ENCODE results near the gene FBRS. TPM values are rescaled to one million over a fixed set of nuclear protein-coding genes. Genes with fewer than 3 reads are reported as not detected.

Gene FBRS
- total and polyA plus RNA-seq, 2 of the 8 experiments (the other 6 are each of a cell fraction or from before 2014, with no cell fraction given): 2.4 to 13.9 TPM

DNA sequence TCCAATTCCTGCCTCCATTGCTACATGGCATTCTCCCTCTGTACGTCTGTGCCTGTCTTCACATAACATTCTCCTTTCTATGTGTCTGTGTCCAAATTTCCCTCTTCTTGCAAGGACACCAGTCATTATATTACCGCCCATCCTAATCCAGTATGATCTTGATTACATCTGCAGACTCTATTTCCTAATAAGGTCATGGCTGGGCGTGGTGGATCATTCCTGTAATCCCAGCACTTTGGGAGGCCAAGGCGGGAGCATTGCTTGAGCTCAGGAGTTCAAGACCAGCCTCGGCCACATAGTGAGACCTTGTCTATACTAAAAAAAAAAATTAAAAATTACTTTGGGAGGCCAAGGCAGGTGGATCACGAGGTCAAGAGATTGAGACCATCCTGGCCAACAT lies 12.5 kb upstream of the FBRS start:
- H2AK5ac ChIP-seq (ENCODE audit: low read depth, low read length): no peak overlapping the region
- no peaks in the 10 kb centered on the region; the same call in 1 of the 2 replicates for H3K23me2 ChIP-seq (ENCODE audit: low read depth, low read length)
- H3K27me3 ChIP-seq (replicated peaks in 1 of 4; ENCODE audit: control insufficient read depth in 3 of 4, extremely low read depth in 1 of 4, insufficient read depth in 3 of 4, low read length in 3 of 4): peaks cover 0 to 8% (median 1%) of the 10 kb centered on the region in 4 experiments; a peak in 3 of 7 replicates
- H3K14ac ChIP-seq (ENCODE audit: insufficient read length): no peak overlapping the region
- no peak overlapping the region for H2BK12ac ChIP-seq (ENCODE audit: low read depth, low read length)
- no peaks in the 10 kb centered on the region for H4K20me1 ChIP-seq (replicated peaks in 1 of 2; ENCODE audit: control insufficient read depth in 1 of 2, insufficient read depth in 2 of 2, low read length in 2 of 2)
- H3K79me2 ChIP-seq (ENCODE audit: control insufficient read depth in 1 of 2, insufficient read depth in 2 of 2, low read length in 2 of 2): no peaks in the 10 kb centered on the region
- no peak overlapping the region for H3K4me2 ChIP-seq (ENCODE audit: insufficient read depth in 1 of 2, low read depth in 2 of 2, low read length in 2 of 2)
- no peak for DNase-seq (ENCODE audit: low read depth in 1 of 2, low spot score in 2 of 2)
- no peaks in the 10 kb centered on the region for H3K79me1 ChIP-seq (ENCODE audit: low read depth, low read length)
- no peak overlapping the region for H2BK20ac ChIP-seq (ENCODE audit: low read length)
- ChIA-PET CTCF (ENCODE audit: partially characterized antibody) (interaction anchor here (0.6 to 2.4 kb wide), 3 partner anchors 9 to 31 kb away, joined by 4 to 12 read pairs (median 6); no protein-coding TSS in a partner anchor), POLR2A (ENCODE audit: partially characterized antibody) (interaction anchor here (0.6 to 1.8 kb wide), 4 partner anchors 10 to 111 kb away, joined by 3 to 5 read pairs (median 3); partner anchors contain the start of gene ZNF747)
- H3K4me3 ChIP-seq (ENCODE audit: extremely low read depth in 1 of 4, insufficient read depth in 2 of 4, low read depth in 3 of 4, low read length in 4 of 4): no peak overlapping the region
- 72% methylated on average over 6 of the region's 6 CpGs; no CpG with 5 or more reads in 1 of the 2 experiments for WGBS, 2 experiments (ENCODE audit: extremely low coverage in 1 of 2, insufficient coverage in 1 of 2, insufficient read length in 1 of 2, insufficient replicate concordance in 2 of 2, low coverage in 1 of 2, low lambda C conversion rate in 2 of 2, missing lambda C conversion rate in 1 of 2)
- TF ChIP-seq SRF (IDR thresholded peaks at IDR 0.05; ENCODE audit: low read depth, low read length): peak; percentile 59; the same call in 1 of the 2 replicates
- no peak for TF ChIP-seq SIN3A (conservative IDR thresholded peaks at IDR 0.05 in 1 of 2, IDR thresholded peaks at IDR 0.05 in 1 of 2; ENCODE audit: low read depth in 1 of 2, low read length in 2 of 2)
- no peak for TF ChIP-seq NRF1 (IDR thresholded peaks at IDR 0.05; ENCODE audit: low read depth, low read length)
- no peak for TF ChIP-seq JUN (IDR thresholded peaks at IDR 0.05; ENCODE audit: low read depth, low read length)
- no peak for TF ChIP-seq KDM5A (IDR thresholded peaks at IDR 0.05; ENCODE audit: low read length)
- TF ChIP-seq, protein P1, sequence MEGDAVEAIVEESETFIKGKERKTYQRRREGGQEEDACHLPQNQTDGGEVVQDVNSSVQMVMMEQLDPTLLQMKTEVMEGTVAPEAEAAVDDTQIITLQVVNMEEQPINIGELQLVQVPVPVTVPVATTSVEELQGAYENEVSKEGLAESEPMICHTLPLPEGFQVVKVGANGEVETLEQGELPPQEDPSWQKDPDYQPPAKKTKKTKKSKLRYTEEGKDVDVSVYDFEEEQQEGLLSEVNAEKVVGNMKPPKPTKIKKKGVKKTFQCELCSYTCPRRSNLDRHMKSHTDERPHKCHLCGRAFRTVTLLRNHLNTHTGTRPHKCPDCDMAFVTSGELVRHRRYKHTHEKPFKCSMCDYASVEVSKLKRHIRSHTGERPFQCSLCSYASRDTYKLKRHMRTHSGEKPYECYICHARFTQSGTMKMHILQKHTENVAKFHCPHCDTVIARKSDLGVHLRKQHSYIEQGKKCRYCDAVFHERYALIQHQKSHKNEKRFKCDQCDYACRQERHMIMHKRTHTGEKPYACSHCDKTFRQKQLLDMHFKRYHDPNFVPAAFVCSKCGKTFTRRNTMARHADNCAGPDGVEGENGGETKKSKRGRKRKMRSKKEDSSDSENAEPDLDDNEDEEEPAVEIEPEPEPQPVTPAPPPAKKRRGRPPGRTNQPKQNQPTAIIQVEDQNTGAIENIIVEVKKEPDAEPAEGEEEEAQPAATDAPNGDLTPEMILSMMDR (IDR thresholded peaks at IDR 0.05; ENCODE audit: control extremely low read depth in 1 of 3, insufficient read depth in 1 of 3, low read depth in 1 of 3, low read length in 3 of 3): no peak
- no peak overlapping the region for H3K9ac ChIP-seq (replicated peaks in 1 of 4; ENCODE audit: extremely low read depth in 1 of 4, low read depth in 3 of 4, low read length in 3 of 4)
- H3K23ac ChIP-seq (ENCODE audit: insufficient read length): no peak overlapping the region
- H4K5ac ChIP-seq (ENCODE audit: insufficient read length, low read depth, low read length): no peak overlapping the region
- no peak overlapping the region for H2AFZ ChIP-seq (ENCODE audit: low read length)
- no peak overlapping the region for H2BK120ac ChIP-seq (replicated peaks; ENCODE audit: low read depth, low read length)
- no peaks in the 10 kb centered on the region for H3K36me3 ChIP-seq (ENCODE audit: control insufficient read depth in 2 of 4, insufficient read depth in 4 of 4, low read length in 3 of 4)
- peaks cover 0 to 4% (median 0%) of the 10 kb centered on the region in 4 experiments; a peak in 2 of 7 replicates for H3K4me1 ChIP-seq (replicated peaks in 1 of 4; ENCODE audit: control insufficient read depth in 3 of 4, insufficient read depth in 4 of 4, low read length in 3 of 4)
- no peak for FAIRE-seq
- no peak overlapping the region for H3K56ac ChIP-seq (replicated peaks; ENCODE audit: insufficient read length, low read depth, low read length)
- H3K4ac ChIP-seq (replicated peaks; ENCODE audit: insufficient read length, low read depth, low read length): no peak overlapping the region
- no peak overlapping the region for H2BK5ac ChIP-seq (ENCODE audit: low read depth, low read length)
- H4K8ac ChIP-seq (ENCODE audit: extremely low read depth, insufficient read depth, low read length): no peak overlapping the region
- H3K9me3 ChIP-seq (ENCODE audit: insufficient read depth in 2 of 2, low read depth in 1 of 2, low read length in 1 of 2): no peaks in the 10 kb centered on the region
- no peak overlapping the region for H4K91ac ChIP-seq (replicated peaks; ENCODE audit: insufficient read length, low read length)
- H3K18ac ChIP-seq (ENCODE audit: extremely low read depth, low read length): no peak overlapping the region
- no peak overlapping the region for H2BK15ac ChIP-seq (ENCODE audit: low read length)
- no peak overlapping the region for H3K27ac ChIP-seq (ENCODE audit: low read depth, low read length)
